ENCODE data around the gene STK39.

The STK39 gene

DNA sequence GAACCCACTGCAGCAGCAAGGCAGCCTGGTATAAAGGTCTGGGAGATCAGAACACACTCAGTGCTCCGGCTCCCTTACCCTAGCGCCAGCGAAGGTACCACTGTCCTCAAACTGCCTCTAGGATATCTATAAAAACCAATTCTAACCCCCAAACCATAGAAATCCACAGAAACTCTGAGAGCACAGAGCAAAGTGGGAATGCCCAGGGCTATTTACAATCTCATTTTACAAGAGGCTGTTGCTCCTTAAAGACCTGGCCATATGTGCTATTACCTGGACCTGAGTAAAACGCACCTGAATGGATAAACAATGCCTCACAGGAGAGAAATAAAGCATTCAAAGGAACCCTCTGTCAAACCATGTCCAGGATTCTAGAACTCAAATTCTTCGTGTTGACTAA, 4.3 kb downstream of the STK39 start:
- no peak for DNase-seq (ENCODE audit: low spot score)

DNA sequence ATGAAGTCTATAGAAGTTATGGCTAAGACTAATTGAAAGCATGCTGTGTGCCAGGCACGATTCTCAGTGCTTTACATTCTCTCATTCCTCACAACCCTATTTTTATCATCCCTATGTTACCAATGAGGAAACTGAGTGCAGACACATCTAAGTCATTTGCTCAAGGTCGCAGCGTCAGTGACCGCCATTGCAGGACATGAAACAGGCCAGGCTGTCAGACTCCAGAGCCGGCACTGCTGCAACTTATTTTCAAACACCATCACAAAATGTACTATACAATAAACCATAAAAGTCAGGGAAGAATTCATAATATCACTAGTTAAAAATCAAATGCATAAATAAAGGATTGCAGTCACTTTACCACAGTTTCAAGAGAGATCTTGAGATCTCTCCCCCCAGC, 5.6 kb downstream of the STK39 start:
- DNase-seq (ENCODE audit: low spot score): no peak

GRCh38 chr2:168241208-168241607, 6.2 kb downstream of the STK39 start:
- DNase-seq (ENCODE audit: low spot score): no peak

- DNase-seq (ENCODE audit: low spot score): no peak
Observed at GRCh38 chr2:168239281-168239680, 8.1 kb downstream of the STK39 start.

GRCh38 chr2:168237741-168238140, 9.7 kb downstream of the STK39 start:
- DNase-seq (ENCODE audit: low spot score): peak; percentile 17

DNA sequence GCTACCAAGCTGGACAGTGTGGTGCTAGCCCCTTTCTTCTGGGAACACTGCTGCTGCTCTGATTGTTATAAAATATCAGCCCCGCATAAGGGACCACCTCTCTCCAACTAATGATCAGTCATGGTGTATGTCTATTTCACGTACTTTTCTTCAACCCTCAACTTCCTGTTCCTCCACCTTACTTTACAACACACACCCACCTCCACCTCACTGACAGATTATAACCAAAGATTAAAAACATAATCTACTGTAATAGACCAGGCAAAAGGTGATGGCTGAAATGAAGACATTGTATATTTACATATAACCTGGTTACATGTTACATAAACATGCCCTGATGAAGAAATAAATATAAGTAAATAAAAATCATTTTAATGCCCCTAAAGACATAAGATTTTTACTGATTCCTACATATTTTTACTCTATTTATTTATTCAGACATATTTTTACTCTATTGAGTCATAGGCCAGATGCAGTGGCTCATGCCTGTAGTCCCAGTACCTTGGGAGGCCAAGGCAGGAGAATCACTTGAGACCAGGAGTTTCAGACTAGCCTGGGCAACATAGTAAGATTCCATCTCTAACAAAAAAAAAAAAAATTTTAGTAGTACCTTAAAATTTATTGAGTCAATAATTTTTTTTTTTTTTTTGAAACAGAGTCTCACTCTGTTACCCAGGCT, 12.8 kb downstream of the STK39 start:
- DNase-seq (ENCODE audit: low spot score): no peak

GRCh38 chr2:168233726-168234406, 13.5 kb downstream of the STK39 start:
- DNase-seq (ENCODE audit: low spot score): no peak

GRCh38 chr2:168233166-168233565, 14.2 kb downstream of the STK39 start:
- DNase-seq (ENCODE audit: low spot score): no peak

DNA sequence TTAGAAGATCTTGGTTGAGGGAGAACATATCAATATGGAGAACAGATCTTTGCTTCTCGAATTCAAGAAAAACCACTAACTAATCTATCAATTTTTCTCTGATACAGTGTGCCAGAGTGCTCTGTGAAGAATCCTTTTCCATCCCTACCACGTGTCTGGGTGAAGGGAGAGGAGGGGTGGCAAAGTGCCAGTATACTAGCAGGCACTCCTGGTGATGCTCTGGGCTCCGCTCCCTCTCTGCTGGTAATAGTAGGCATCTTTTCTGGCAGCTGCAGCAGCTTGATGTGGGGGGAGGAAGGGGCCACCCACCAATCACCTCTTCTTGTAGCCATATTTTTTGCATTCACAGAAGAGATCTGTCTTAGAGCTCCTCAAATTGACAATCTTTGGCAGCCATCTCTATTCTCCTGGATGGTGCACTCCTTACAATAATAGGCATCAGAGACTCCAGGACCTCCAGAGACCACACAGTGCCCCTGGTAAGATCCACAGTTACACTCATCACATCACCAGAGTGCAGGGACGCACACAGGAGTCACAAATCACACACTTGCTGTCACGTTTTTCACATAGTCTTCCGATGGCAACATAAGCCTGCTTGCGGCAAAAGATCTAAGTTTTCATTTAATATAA, 15.7 kb downstream of the STK39 start:
- DNase-seq (ENCODE audit: low spot score): no peak

- DNase-seq (ENCODE audit: low spot score): no peak
Observed at GRCh38 chr2:168230389-168230788, 17.0 kb downstream of the STK39 start.

DNA sequence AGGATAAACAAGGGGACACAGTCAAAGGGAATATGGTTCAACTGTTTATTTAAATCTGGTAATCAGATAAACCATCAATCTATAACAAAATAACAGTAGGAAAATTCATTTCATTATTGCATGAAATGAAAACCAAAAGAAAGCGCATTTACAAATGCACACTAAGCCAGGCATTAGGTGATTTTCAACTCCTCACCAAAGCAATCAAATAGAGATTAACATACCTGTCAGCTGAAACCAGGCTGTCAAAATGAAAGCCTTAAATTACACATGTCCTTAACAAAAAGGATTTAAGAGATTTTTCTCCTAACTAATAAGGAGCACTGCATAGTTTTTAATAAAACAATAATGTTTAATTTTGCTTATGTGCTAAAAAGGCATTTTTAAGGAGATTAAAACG, 23.0 kb downstream of the STK39 start:
- DNase-seq (ENCODE audit: low spot score): no peak

GRCh38 chr2:168222088-168222487, 25.3 kb downstream of the STK39 start:
- no peak for DNase-seq (ENCODE audit: low spot score)

GRCh38 chr2:168220965-168221819, 26.2 kb downstream of the STK39 start:
- no peak for DNase-seq (ENCODE audit: low spot score)

- DNase-seq (ENCODE audit: low spot score): no peak
Observed at GRCh38 chr2:168217920-168218319, 29.5 kb downstream of the STK39 start.

GRCh38 chr2:168216351-168217005, 30.9 kb downstream of the STK39 start:
- DNase-seq (ENCODE audit: low spot score): no peak

GRCh38 chr2:168215813-168216212, 31.6 kb downstream of the STK39 start:
- DNase-seq (ENCODE audit: low spot score): no peak

DNA sequence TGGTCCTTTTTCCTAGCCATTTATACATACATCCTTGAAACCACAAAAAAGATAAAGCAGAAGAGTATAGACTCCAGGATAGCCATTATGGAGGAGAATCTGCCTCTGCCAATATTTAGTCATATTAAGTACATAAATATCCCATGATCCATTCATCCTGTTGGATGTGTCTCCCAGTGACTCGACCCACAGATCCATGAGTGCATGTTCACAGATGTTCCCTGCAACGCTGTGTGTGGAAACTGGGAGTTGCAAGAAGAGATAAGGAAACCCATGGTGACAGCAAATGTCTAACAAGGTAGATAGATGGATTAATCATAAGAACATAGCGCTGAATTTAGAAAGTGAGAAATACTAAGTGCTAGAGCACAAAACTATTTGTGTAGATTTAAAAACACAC, 34.5 kb downstream of the STK39 start:
- no peak for DNase-seq (ENCODE audit: low spot score)

- DNase-seq (ENCODE audit: low spot score): no peak
Observed at GRCh38 chr2:168212167-168212566, 35.2 kb downstream of the STK39 start.

- DNase-seq (ENCODE audit: low spot score): no peak
Observed at GRCh38 chr2:168211664-168212163, 35.7 kb downstream of the STK39 start.

DNA sequence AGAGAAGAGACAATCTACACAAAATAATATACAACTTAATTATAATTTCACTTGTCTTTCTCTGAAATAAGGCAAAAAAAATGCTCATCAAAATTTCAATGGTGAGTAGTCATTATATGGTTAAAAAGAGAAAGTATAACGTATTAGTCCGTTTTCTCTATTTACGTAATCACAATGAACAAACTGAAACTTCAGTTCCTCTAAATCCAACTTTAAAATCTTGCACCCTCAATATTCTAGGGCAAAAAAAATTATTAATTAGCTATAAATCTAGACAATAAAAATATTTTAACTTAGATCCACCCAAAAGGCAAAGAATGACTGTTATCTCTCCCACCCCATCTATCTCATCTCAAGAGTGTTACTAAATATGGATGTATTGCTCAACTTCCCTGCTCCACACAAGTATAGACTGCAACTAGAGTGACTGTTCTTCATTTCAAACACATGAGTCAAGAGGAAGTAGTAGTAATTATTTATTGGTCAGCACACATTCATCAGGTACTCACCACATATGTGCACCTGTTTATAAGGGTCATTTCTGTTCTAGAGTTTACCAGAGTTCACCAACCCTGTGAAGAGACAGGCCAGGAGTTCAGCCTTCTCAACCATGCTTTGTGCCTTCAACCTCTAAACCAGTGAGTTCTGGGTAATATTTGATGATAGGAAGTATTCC, 36.4 kb downstream of the STK39 start:
- DNase-seq (ENCODE audit: low spot score): peak; percentile 73

DNA sequence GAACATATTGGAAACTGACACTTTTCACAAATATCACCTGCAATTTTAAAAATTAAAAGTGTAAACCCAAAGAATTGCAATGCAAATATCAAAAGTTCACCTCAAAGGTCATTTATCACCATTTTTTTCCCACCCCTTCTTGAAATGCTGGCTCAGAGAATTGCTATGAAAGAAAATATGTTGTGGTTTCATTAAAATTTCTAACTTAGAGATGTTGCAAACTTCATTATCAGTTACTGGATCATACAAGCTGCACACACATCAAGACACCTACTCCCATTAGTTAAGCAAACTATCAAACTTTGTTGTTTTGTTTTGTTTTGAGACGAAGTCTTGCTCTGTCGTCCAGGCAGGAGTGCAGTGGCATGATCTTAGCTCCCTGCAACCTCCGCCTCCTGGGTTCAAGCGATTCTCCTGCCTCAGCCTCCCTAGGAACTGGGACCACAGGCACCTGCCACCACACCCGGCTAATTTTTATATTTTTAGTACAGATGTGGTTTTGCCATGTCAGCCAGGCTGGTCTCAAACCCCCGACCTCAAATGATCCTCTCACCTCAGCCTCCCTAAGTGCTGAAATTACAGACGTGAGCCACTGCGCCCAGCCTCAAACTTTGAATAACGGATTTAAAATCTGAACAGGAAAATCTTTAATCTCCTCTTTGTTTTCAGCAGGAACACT, 37.0 kb downstream of the STK39 start:
- DNase-seq (ENCODE audit: low spot score): no peak

Data from AG20443 (cell line).